GM23248 (cell line): Measurements from ENCODE around the gene CFAP251. TPM values are rescaled to one million over a fixed set of nuclear protein-coding genes. Genes with fewer than 3 reads are reported as not detected.

Experiments
- DNase-seq: peaks from one replicate; pipeline ENCODE4 v3.0.0-alpha.2; 2015
- H2AFZ ChIP-seq: fragments of 200-600 bp; sonication (generic); 2 replicates; pipeline ENCODE4 v1.6.1; 2016; ENCODE audit warnings: antibody characterized with exemption
- H3F3A ChIP-seq: fragments of 200-600 bp; sonication (generic); 2 replicates; pipeline ENCODE4 v1.6.1; 2016; ENCODE audit warnings: mild to moderate bottlenecking, antibody characterized with exemption, mixed run types; ENCODE audit not compliant: insufficient read depth
- H3K27ac ChIP-seq: fragments of 200-600 bp; sonication (generic); 2 replicates; pipeline ENCODE4 v1.5.1; 2016; ENCODE audit warnings: mild to moderate bottlenecking
- H3K27me3 ChIP-seq: fragments of 200-600 bp; sonication (generic); replicated peaks from 2 replicates; pipeline ENCODE4 v1.6.1; 2016; ENCODE audit warnings: mild to moderate bottlenecking; ENCODE audit not compliant: insufficient read depth
- H3K36me3 ChIP-seq: fragments of 200-600 bp; sonication (generic); 2 replicates; pipeline ENCODE4 v1.6.1; 2016; ENCODE audit warnings: low read depth, mild to moderate bottlenecking
- H3K4me1 ChIP-seq: fragments of 200-600 bp; sonication (generic); 2 replicates; pipeline ENCODE4 v1.6.1; 2016; ENCODE audit warnings: mild to moderate bottlenecking; ENCODE audit not compliant: insufficient read depth
- H3K4me2 ChIP-seq: fragments of 200-600 bp; sonication (generic); one replicate; pipeline ENCODE4 v1.6.1; 2016; ENCODE audit warnings: mild to moderate bottlenecking; ENCODE audit not compliant: unreplicated experiment
- H3K4me3 ChIP-seq: fragments of 200-600 bp; sonication (generic); 2 replicates; pipeline ENCODE4 v1.5.1; 2016; ENCODE audit warnings: mild to moderate bottlenecking
- H3K79me2 ChIP-seq: fragments of 200-600 bp; sonication (generic); 2 replicates; pipeline ENCODE4 v1.6.1; 2016; ENCODE audit warnings: mild to moderate bottlenecking; ENCODE audit not compliant: insufficient read depth
- H3K9ac ChIP-seq: fragments of 200-600 bp; sonication (generic); 2 replicates; pipeline ENCODE4 v1.6.1; 2016; ENCODE audit warnings: mild to moderate bottlenecking
- H3K9me2 ChIP-seq: fragments of 200-600 bp; sonication (generic); 2 replicates; pipeline ENCODE4 v1.6.1; 2016; ENCODE audit warnings: mixed run types, mild to moderate bottlenecking, moderate library complexity; ENCODE audit not compliant: insufficient read depth
- H3K9me3 ChIP-seq: fragments of 200-600 bp; sonication (generic); one replicate; pipeline ENCODE4 v1.6.1; 2017; ENCODE audit warnings: low read depth
- H4K20me1 ChIP-seq: fragments of 200-600 bp; sonication (generic); 2 replicates; pipeline ENCODE4 v1.6.0; 2016; ENCODE audit not compliant: insufficient read depth
- EZH2 ChIP-seq: fragments of 200-600 bp; sonication (generic); IDR thresholded peaks from 2 replicates; pipeline ENCODE4 v1.6.1; 2018; ENCODE audit warnings: antibody characterized with exemption, mild to moderate bottlenecking; ENCODE audit not compliant: insufficient read depth, poor library complexity, severe bottlenecking
- EZH2phosphoT487 ChIP-seq: fragments of 200-600 bp; sonication (generic); IDR thresholded peaks from 2 replicates; pipeline ENCODE4 v1.6.1; 2018; ENCODE audit warnings: antibody characterized with exemption, moderate library complexity, mild to moderate bottlenecking, low read depth; ENCODE audit not compliant: insufficient read depth
- WGBS, 2 experiments: methylation state at CpG; one replicate each; pipeline ENCODE4 v1.1.6; 2015 to 2017; ENCODE audit warnings: low lambda C conversion rate in 2 of 2, low coverage in 1 of 2; ENCODE audit errors: missing lambda C conversion rate in 2 of 2; 5-methylcytosine and 5-hydroxymethylcytosine counted together
- in situ Hi-C: fragments of 300-500 bp; cut with MboI; formaldehyde crosslinking; loops from 2 replicates; pipeline ENCODE4 v1.15.0; 2020
- polyA plus RNA-seq: library from polyadenylated mRNA; unstranded; fragments of >200 nt; fragmentation: Nextera tagmentation; extraction: Ambion mirVana; gene quantifications from 2 replicates; pipeline ENCODE4 v1.2.1, GENCODE V29; 2016
- total RNA-seq: library from RNA; depleted of rRNA; stranded (reverse); fragments of >200 nt; shearing (Covaris generic); gene quantifications from 2 replicates; pipeline ENCODE4 v1.2.3, GENCODE V29; 2014

Gene CFAP251
- total and polyA plus RNA-seq, 2 experiments from 2014 or later: 0.58 to 1.6 TPM

DNA sequence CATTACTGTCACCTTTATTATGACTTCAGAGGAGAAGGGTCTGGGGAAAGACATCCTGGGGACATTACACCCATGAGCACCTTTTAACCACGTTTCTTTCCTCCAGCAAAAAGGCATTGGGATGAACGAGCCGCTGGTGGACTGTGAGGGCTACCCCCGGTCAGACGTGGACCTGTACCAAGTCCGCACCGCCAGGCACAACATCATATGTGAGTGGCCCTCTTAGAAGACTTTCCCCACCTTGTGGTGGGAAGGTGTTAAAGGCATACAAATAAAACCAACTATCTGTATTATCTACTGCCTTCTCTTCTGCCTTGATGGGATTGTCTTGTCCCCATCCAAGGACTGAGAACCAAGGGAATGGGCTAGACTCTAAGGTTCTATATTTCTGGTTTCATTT, 23.8 kb upstream of the CFAP251 start:
- H3F3A ChIP-seq: peaks cover 10% of the 10 kb centered on the region; the same call in 1 of the 2 replicates
- peak; percentile 45 for DNase-seq
- peak overlapping the region; percentile 37; the same call in 1 of the 2 replicates for H3K27ac ChIP-seq
- H4K20me1 ChIP-seq: peaks cover 5% of the 10 kb centered on the region; the same call in 1 of the 2 replicates
- TF ChIP-seq EZH2 (no peak), EZH2phosphoT487 (no peak)
- H3K27me3 ChIP-seq: no peaks in the 10 kb centered on the region
- H3K36me3 ChIP-seq: peaks cover 39% of the 10 kb centered on the region
- H3K79me2 ChIP-seq: peaks cover 98% of the 10 kb centered on the region
- H3K4me2 ChIP-seq: no peak overlapping the region
- peaks cover 19% of the 10 kb centered on the region for H3K4me1 ChIP-seq
- no peak overlapping the region for H2AFZ ChIP-seq
- H3K9me2 ChIP-seq: no peaks in the 10 kb centered on the region
- no peaks in the 10 kb centered on the region for H3K9me3 ChIP-seq
- H3K4me3 ChIP-seq: no peak overlapping the region
- 72 to 75% methylated on average over 7 of the region's 7 CpGs for WGBS, 2 experiments
- H3K9ac ChIP-seq: peak overlapping the region; percentile 65
- in situ Hi-C loops: no loop called here

DNA sequence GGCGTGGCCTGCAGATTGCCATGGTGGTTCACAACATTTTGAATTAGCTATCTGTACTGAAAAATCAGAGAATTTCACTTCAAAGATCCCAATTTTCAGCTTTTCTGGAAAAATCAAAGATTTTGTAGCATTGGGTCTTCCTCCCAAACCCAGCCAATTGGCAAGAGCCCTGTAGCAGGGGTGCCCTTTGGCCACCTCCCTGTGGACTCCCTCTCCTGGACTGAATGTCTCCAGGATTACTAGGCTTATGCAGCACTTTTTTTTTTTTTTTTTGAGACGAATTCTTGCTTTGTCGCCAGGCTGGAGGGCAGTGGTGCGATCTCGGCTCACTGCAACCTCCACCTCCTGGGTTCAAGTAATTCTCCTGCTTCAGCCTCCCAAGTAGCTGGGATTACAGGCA, 20.1 kb upstream of the CFAP251 start:
- in situ Hi-C loops: no loop called here
- no peak overlapping the region for H3K4me3 ChIP-seq
- H3K9me2 ChIP-seq: no peaks in the 10 kb centered on the region
- H3K27me3 ChIP-seq: no peaks in the 10 kb centered on the region
- H3K27ac ChIP-seq: no peak overlapping the region
- WGBS, 2 experiments: 63 to 65% methylated on average over 5 of the region's 5 CpGs
- H2AFZ ChIP-seq: no peak overlapping the region
- H3K36me3 ChIP-seq: peaks cover 58% of the 10 kb centered on the region
- H4K20me1 ChIP-seq: peaks cover 5% of the 10 kb centered on the region; the same call in 1 of the 2 replicates
- no peaks in the 10 kb centered on the region for H3K9me3 ChIP-seq
- H3K4me2 ChIP-seq: no peak overlapping the region
- H3K79me2 ChIP-seq: peaks cover 69% of the 10 kb centered on the region
- no peak overlapping the region for H3K9ac ChIP-seq
- DNase-seq: no peak
- no peak for TF ChIP-seq EZH2phosphoT487
- TF ChIP-seq EZH2: no peak
- 0 out of 2 replicates have a peak, but pooled peaks cover 5% of the 10 kb centered on the region for H3F3A ChIP-seq
- peaks cover 12% of the 10 kb centered on the region for H3K4me1 ChIP-seq

DNA sequence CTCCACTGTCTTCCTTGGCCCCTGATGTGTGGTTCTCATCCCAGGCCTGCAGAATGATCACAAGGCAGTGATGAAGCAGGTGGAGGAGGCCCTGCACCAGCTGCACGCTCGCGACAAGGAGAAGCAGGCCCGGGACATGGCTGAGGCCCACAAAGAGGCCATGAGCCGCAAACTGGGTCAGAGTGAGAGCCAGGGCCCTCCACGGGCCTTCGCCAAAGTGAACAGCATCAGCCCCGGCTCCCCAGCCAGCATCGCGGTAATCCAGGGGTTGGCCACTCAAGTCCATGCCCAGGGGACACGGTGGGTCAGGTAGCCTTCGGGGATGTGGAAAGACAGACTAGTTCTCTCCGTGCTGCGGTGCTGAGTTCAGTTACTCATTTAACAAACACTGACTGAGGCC, 18.8 kb upstream of the CFAP251 start:
- Histone ChIP-seq H4K20me1 (peaks cover under 1% of the 10 kb centered on the region; the same call in 1 of the 2 replicates), H3K79me2 (peaks cover 56% of the 10 kb centered on the region), H3K9me3 (no peaks in the 10 kb centered on the region), H3K36me3 (peaks cover 68% of the 10 kb centered on the region), H3K27me3 (no peaks in the 10 kb centered on the region), H3K9ac (no peak overlapping the region), H3K9me2 (no peaks in the 10 kb centered on the region), H3K4me2 (no peak overlapping the region), H2AFZ (no peak overlapping the region), H3K4me1 (no peaks in the 10 kb centered on the region), H3K27ac (no peak overlapping the region), H3F3A (no peaks in the 10 kb centered on the region), H3K4me3 (no peak overlapping the region)
- no peak for DNase-seq
- in situ Hi-C loops: no loop called here
- TF ChIP-seq EZH2phosphoT487: no peak
- WGBS, 2 experiments: 87 to 91% methylated on average over 14 of the region's 14 CpGs

DNA sequence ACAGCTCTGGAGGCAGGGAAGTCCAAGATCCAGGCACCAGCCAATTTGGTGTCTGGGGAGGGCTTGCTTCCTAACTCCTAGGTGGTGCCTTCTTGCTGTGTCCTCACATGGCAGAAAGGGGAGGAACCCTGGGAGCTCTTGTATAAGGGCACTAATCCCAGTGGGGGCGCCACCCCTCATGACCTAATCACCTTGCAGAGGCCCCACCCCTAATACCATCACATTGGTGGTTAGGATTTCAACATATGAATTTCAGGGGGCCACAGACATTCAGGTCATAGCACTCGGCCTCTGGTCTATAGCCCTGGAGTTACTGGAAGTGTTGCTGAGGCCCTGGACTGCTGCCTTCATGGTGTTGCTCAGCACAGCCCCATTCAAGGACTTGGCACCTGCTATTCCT, 15.2 kb upstream of the CFAP251 start:
- Histone ChIP-seq H3K27ac (no peak overlapping the region), H3K4me3 (no peak overlapping the region), H3F3A (no peaks in the 10 kb centered on the region), H3K4me2 (no peak overlapping the region), H3K27me3 (no peaks in the 10 kb centered on the region), H3K36me3 (peaks cover 58% of the 10 kb centered on the region), H4K20me1 (no peaks in the 10 kb centered on the region; the same call in 1 of the 2 replicates), H3K9me3 (no peaks in the 10 kb centered on the region), H3K9ac (no peak overlapping the region), H3K4me1 (no peaks in the 10 kb centered on the region), H2AFZ (no peak overlapping the region), H3K9me2 (no peaks in the 10 kb centered on the region), H3K79me2 (peaks cover 26% of the 10 kb centered on the region)
- 60 to 62% methylated on average over 2 of the region's 2 CpGs for WGBS, 2 experiments
- TF ChIP-seq EZH2 (no peak), EZH2phosphoT487 (no peak)
- in situ Hi-C loops: no loop called here
- DNase-seq: no peak

DNA sequence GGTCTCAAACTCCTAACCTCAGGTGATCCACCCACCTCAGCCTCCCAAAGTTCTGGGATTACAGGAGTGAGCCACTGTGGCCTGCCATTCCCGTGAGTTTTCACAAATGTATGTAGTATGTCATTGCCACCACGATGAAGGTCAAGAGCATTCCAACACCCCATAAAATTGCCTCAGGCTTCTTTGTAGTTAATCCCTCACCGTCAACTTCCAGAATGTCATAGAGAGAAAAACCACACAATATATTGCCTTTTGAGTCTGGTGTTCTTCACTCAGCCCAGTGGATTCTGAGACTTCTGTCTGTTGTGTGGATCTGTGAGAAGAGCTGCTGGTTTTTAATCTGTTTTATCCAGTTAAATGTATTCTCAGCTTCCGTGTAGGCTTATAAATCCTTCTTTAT, 12.6 kb upstream of the CFAP251 start:
- H3K27ac ChIP-seq: no peak overlapping the region

More for the DNA sequence above, 12.6 kb upstream of the CFAP251 start:
- H3K9ac ChIP-seq: no peak overlapping the region
- no peaks in the 10 kb centered on the region for H4K20me1 ChIP-seq
- TF ChIP-seq EZH2 (no peak), EZH2phosphoT487 (no peak)
- H2AFZ ChIP-seq: no peak overlapping the region
- H3K4me1 ChIP-seq: no peaks in the 10 kb centered on the region
- no peak overlapping the region for H3K4me3 ChIP-seq
- peaks cover 46% of the 10 kb centered on the region for H3K36me3 ChIP-seq
- H3F3A ChIP-seq: no peaks in the 10 kb centered on the region
- peaks cover 9% of the 10 kb centered on the region; the same call in 1 of the 2 replicates for H3K79me2 ChIP-seq
- DNase-seq: no peak
- no peaks in the 10 kb centered on the region for H3K9me3 ChIP-seq
- in situ Hi-C loops: no loop called here
- 73 to 91% methylated on average over 4 of the region's 4 CpGs for WGBS, 2 experiments
- no peaks in the 10 kb centered on the region for H3K9me2 ChIP-seq
- H3K27me3 ChIP-seq: no peaks in the 10 kb centered on the region
- H3K4me2 ChIP-seq: no peak overlapping the region
